HT-29 (cell line): ENCODE results near the gene CDH9. TPM values are rescaled to one million over a fixed set of nuclear protein-coding genes. Genes with fewer than 3 reads are reported as not detected.
A peak's percentile ranks its signal among the peaks of the same experiment; 100 is the strongest.

Experiments used
- DNase-seq: peaks from one replicate; pipeline ENCODE4 v3.0.0-alpha.2; 2015; ENCODE audit warnings: low spot score
- total RNA-seq: library from RNA; depleted of rRNA; stranded (reverse); fragments of >200 nt; shearing (Covaris generic); gene quantifications from 2 replicates; pipeline ENCODE4 v1.2.3, GENCODE V29; 2014; rRNA removed

Gene CDH9, protein sequence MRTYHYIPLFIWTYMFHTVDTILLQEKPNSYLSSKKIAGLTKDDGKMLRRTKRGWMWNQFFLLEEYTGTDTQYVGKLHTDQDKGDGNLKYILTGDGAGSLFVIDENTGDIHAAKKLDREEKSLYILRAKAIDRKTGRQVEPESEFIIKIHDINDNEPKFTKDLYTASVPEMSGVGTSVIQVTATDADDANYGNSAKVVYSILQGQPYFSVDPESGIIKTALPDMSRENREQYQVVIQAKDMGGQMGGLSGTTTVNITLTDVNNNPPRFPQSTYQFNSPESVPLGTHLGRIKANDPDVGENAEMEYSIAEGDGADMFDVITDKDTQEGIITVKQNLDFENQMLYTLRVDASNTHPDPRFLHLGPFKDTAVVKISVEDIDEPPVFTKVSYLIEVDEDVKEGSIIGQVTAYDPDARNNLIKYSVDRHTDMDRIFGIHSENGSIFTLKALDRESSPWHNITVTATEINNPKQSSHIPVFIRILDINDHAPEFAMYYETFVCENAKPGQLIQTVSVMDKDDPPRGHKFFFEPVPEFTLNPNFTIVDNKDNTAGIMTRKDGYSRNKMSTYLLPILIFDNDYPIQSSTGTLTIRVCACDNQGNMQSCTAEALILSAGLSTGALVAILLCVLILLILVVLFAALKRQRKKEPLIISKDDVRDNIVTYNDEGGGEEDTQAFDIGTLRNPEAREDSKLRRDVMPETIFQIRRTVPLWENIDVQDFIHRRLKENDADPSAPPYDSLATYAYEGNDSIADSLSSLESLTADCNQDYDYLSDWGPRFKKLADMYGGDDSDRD
- not detected in 2 replicates for total RNA-seq

DNA sequence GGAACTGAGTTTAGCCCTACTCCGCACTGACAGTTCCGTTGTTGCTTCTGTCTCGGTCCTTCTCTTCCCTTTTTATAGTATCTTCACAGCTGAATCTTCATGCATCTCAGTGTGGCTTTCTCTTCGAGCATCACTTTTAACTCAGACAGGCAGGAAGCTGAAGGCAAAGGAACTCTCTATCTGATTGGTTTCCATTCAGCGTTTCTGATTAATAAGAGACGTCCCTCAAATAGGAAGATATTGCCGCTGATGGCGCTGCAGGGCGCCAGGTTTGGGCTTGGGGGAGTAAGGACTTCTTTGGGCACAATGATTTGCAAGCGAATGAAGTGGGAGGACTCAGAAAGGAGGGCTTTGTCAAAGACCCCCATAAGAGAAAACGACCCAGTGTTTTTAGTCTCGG is at the start of gene CDH9:
CDH9 (minus strand) TSS at position 111 of the 400 bp plus-strand sequence. CDS start 50,253 bp downstream, outside the sequence.
- DNase-seq, result no peak

DNA sequence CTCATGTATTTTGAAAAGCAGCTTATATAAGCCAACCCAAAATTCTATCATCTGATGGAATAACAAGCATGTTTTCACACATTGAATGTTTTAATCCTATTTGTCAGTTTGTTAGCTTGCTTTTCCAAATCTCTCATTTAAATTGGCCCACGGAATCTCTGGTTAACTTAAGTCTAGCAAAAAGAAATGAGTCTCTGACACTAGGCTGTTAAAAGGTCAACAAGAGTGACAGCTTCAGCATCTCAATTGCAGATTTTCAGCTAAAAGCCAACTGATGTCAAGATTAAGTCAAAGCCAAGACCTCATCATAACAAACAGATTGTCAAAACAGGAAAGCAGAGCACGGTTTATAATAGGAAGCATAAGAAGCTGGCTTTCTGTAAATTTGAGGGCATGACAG is 49.4 kb upstream of the CDH9 start:
- no peak for DNase-seq

DNA sequence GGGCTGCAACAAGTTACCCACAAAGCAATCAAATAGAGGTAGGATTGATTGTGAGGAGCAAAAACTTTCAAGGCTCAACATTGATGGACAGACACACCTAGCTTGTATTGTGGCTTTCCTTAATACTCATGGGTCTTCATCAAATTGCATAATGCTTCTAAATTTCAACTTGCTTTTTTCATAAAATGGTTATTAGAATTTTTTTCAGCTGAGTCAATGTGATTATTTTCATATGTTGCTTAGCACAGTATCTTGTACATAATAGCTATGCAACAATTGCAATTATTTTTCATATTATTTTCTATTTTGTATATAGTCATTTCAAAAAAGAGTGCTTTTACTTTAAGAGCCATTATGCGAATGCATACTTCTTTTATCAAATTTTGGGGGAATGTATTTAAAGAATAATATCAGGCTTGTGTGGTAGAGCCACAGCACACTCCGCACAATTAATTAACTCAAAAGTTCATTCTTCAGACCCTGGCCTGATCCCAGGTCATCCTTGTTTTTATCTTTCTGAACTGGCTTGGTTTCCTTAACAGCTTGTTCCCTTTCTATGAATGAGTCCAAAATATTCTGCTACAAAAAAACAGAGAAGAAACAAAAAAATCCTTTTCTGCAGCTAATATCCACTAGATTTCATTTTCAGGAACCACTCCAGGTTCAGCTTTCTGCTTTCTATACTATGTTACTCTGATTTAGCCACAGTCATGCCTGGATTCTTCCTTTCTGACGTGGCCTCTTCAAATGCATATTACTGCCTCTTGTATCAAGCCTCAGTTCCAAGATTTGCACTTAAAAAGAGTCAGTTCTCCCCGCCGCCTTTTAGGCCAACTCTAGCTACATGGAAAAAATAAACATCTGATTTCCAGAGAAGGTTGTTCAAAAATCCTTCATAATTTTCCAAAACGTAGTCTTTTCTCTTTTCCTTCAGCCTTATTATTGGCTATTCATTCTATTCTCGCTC is 45.3 kb upstream of the CDH9 start:
- DNase-seq, result no peak

DNA sequence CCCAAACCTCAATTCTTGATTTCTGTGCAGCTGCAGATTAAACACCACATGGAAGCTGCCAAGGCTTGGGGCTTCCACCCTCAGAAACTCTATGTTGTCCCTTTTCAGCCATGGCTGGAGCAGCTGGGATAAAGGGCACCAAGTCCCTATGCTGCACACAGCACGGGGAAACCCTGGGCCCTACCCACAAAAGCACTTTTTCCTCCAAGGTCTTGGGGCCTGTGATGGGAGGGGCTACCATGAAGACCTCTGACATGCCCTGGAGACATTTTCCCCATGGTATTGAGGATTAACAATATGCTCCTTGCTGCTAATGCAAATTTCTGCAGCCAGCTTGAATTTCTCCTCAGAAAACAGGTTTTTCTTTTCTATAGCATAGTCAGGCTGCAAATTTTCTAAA is 41.8 kb upstream of the CDH9 start:
- DNase-seq, result no peak

DNA sequence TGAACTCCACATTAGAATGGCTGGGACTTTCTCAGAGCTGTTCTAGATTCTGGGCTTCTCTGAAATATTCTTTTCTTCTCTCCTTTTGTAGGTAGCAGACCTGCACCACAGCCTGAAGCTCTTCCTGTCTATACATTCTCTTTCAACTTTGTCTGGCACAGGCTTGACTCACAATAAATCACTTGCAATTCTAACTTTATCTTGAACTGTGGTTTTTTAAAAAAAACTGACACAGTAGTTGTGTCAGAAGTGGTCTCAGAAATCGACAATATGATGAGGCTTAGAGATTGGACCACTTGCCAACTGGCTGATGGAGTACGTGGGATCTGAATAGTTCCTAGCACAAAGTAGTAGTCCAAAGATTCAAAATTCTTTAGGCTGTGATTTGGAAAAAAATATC is 24.1 kb upstream of the CDH9 start:
- DNase-seq, result no peak

DNA sequence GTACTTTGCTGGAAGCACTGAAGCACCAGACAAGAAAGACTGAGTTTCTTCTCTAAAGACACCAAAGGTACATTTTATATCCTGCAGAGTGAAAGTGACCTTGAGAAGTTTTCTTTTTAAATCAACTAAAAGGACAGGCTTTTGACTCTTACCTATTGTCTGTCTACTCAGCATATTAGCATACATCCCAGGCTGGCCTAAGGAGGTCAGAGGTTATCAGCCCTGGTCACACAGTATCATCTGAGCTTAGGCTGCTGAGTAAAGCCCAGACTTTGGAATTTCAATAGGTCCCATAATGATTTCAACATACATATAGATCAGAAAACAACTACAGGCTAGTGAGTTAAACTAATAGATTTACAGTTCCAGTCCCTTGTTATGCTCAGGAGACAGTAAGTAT is 10.1 kb upstream of the CDH9 start:
- DNase-seq, result no peak

DNA sequence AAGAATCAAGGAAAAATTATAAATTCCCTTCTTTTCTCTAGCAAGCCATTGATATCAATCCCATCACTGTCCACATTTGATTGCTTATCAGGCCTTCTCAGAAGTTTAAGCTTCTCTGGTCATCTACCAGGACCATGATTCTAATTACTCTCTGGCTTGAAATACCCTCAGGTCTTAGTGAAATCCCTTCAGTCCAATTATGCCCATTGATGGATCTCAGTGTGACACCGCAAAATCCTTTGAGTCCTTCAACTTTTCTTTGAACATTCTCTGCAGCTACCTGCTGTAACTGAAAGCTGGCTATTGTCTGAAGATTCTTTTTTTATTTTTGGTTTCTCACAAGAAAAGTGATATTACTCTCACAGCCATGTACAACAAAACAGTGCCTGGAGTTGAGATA is 3.0 kb upstream of the CDH9 start:
- no peak for DNase-seq

DNA sequence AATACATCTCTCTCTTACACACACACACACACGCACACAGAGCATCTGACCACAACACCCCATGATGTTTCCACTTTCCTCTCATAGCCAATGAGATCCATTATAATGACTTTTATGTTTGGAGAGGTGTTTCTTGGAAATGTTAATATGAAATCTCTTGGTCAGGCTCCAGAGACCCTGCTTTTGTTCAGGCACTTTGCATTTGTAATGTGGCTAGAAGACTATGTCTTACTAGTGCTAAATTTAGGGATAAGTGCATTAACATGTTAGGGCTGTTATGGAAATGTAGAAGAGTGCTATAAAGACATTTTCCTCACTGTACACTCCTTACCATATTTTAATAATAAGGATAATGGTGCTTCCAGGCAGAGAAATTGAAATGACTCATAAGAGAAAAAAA is 3.8 kb downstream of the CDH9 start:
- no peak for DNase-seq

DNA sequence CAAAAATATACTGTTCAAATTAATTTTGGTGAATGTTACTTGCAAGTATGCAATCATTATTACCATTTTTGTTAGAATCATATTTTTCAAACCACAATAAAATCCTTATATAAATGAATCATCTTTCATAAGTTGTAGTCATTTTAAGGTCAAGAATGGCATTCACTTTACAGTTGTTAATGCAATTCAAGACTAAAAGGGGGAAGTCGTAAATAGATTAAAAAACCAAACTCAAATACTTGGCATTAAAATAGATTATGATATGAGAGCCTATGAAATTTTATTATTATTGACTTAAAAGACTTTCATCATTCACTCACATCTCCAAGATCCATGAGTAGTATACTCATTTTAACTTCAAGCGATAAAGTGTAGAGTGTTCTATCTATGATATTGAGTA is 11.6 kb downstream of the CDH9 start:
- peak; percentile 35 for DNase-seq

DNA sequence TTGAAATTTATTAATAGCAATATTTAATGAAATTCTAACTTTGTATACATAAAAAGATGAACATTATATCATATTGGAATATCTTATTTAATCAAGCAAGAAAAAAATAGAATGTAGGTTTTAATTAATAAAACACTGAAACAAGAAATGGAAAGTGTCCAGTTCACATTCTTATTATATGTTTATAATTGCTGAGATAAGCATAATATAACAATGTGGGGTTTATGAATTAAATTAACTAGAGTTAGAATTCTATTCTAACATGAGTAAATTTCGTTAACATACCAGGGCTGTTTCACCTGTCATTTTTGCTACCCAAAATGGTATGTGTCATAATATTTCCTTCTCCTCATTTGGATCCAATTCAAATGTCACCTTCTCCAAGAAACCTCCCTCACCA is 12.3 kb downstream of the CDH9 start:
- no peak for DNase-seq

DNA sequence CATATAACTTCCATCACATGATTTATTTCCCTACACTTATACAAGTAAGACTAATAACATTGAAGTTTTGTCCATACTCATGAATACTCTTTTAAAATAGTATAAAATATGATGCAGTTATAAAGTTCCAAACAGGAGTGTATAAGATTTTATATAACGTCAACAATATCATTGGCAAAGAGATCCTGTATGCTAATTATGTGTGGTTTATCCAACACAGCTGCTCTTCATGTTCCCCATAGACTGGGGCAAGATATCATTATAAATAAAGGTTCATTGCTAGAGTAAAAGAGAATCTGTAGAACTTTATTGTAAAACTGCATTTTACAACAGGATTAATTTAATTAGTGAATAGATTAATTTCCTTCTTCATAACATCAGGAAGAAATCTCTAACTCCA is 16.9 kb downstream of the CDH9 start:
- DNase-seq, result no peak

DNA sequence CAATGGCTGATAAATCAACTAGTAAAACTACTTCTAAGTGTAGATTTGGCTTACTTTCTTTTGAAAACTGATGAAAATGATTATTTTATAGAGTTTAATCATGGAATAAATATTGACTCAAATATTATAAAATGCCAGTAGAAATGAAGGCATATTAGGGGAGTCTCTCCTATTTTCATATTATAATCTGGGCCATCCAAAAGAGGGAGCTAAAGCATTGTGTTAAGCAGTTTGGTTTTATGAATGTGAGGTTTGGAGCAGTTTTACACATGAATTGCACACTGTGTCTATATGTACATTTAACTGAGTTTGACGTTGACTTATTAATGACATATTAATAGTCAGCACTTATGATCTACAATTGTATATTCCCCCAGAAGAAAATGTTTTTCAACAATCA is 17.4 kb downstream of the CDH9 start:
- DNase-seq, result peak; percentile 65

DNA sequence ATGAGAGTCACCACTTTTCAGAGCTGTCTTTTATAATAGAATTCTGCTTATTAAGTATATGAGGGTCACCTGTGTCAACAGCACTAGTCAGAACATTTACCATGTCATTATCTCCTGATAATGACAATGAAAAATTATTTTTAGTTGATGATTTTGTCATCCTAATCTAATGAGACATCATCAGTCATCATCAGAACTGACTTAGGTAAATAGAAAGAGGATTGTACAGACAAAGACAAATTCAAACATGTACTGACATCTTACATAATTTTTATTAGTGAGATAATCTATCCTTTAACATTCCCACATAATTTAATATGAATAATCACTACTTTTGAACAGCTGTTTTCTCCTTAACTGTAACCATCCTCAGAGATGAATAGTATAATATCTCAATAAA is 22.6 kb downstream of the CDH9 start:
- DNase-seq, result no peak

DNA sequence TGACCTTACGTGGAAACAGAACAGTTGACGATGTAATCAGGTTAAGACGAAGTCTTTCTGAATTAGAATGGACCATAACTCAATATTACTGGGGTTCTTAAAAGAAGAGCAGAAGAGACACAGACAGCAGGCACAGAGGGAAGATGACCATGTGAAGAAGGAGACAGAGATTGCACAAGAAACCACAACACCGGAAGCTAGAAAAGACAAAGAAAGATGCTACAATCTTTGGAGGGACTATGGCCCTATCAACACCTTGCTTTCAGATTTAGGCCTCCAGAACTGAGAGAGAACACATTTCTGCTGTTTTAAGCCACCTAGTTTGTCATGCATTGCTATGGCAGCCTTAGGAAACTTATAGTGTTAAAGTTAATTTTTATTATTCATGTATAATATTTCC is 27.1 kb downstream of the CDH9 start:
- DNase-seq, result no peak

DNA sequence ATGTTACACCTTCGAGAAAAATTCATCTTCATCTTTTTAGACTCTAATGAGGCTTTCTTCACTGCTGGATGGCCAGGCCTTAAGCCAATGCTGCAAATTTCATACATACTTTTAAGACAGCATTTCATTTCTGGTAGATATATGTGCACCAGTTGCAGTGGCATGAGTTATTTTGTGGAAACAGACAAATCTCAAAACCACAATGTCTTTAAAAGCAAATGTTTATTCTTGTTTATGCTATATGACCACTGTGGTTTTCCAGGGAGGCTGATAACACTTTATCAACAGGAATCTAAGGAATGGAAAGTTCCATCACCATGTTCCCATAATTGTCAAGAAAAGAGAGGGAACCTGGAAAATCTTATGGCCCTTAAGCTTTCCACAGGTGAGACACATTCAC is 27.7 kb downstream of the CDH9 start:
- DNase-seq, result no peak

DNA sequence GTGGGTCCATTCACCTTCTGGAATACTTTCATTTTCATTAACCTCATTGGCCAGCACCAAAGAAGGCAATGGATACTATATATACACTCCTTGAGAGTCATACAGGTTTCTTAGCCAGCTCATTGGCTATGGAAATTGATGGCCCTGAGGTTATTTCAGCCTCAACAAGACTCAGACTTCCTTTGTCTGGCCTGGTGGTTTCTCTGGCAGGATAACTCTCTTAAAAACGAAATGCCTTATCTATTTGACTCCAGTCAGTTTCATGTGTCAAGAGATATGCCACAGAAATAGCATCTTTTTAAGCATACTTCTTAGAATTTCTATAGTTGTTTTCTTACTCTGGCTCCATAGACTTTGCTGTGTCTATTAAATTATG is 28.9 kb downstream of the CDH9 start:
- DNase-seq, result no peak

DNA sequence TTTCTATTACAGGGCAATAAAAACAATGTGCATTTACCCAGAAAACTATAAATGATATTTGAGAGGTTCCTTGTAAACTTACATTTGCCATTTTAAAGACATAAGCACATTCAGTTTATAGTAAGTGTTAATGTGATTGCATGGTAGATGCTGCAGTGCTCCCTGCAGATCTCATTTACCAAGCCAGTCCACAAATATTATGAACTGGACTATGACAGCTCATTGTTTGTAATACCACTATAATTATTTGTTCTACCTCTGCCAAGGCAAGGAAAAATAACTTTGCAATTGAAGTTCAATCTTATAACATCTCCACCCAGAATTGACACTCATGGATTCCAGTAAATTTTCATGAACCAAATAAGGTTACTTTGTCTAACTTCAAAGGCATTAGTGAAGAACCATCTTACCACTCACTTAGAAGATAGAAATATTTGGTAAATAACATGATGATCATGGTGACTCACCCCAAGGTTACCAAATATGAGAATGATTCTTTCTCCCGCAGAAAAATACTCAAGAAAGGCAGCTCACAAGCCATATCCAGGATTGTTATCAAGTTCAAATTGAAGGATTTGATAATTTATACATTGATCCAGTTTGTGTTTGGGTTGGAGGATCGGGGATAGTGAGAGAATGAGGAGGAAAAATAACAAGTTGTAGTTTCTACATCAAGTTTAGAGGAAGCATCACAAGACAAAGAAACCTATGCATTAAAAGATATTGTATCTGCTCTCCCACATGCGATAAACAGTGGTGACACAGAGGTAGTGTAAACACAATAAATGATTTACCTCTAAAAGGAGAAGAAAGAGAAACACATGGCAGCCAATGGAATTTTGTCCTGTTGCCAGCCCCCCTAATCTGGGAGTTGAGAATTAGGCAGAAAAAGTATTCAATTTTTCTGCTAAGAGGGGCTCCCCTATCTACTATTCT is 29.5 kb downstream of the CDH9 start:
- no peak for DNase-seq

DNA sequence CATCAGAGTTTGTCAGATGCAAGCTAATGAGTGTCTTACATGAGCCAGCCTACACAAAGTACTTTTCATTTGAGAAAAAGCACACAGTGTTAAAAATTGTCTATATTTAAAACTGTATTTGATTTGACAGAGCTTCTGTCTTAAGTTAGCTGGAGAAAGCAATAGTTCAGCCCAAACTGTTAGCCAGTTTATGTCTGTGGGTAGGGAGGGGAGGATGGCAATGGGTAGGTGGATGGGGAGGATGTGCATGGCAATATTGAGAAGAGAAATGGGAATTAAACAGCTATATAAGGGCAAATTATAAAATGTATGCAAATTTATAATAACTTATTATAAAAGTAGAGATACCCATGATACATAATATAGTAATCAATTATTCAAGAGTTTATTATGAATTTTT is 31.3 kb downstream of the CDH9 start:
- DNase-seq, result no peak

DNA sequence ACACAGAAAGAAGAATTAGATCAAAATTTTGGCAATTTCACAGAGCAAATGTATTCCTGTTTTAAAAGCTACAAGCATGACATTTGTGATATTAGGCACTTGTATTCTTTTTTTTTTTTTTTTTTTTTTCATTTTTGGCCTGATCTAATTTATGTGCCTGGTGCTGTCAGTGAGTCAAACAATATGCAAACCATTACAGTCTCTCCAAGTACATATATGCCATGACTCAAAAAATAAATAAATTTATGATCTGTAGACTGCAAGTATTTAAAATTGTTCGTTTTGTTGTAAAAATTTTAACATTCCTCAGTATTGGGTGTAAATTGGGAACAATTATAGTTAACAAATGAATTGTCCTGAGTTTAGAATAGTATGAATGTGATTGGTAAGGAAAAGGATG is 51.4 kb downstream of the CDH9 start:
- DNase-seq, result no peak

DNA sequence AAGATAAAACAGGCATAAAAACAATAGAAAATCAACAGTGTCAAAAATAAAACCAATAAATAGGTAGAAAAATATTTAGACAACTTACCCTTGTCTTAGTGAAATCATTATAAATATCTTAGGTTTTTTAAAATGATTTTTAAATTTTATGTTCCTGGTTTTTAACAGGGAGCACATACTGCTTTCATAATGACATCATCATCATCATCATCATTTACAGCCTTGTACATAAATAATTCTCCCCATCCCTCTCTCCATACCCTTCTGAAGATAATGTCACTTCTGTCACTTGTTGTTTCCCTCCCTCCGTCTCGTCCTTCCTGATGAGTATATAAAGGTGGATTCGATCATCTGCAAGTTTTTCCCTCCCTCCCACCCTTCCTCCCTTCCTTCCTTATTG is 56.6 kb downstream of the CDH9 start:
- DNase-seq, result no peak

DNA sequence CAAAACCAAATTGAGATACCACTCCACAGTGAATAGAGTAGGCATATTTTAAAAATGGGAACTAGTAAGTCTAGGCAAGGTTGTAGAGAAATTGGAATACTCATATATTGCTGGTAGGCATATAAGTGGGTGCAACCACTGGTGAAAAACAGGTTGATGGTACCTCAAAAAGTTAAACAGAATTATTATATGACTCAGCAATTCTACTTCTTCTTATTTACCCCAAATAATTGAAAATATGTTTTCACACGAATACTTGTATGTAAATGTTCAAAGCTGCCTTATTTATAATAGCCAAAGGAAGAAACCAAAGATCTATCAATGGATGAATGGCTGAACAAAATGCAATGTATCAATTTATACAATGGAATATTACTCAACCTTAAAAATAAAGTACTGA is 79.1 kb downstream of the CDH9 start:
- DNase-seq, result no peak
